Left ventricle myocardium inferior (tissue), 1 donor: ENCODE data around the gene ZNF691. TPM values are rescaled to one million over a fixed set of nuclear protein-coding genes. Genes with fewer than 3 reads are reported as not detected.
"Not testable (repeated sequence)": the region's sequence is repeated elsewhere in the genome, so short reads cannot be mapped to it uniquely, and the experiment has no call there.

Experiments used
- DNase-seq: peaks from one replicate; pipeline ENCODE4 v3.0.0-alpha.2; 2020
- H3K27ac ChIP-seq: fragments of 200-600 bp; replicated peaks from 2 replicates; pipeline ENCODE4 v1.8.0; 2021
- H3K27me3 ChIP-seq: fragments of 200-600 bp; 2 replicates; pipeline ENCODE4 v1.8.0; 2021; ENCODE audit warnings: low read depth
- H3K36me3 ChIP-seq: fragments of 200-600 bp; 2 replicates; pipeline ENCODE4 v1.8.0; 2021
- H3K4me1 ChIP-seq: fragments of 200-600 bp; 2 replicates; pipeline ENCODE4 v1.8.0; 2021
- H3K4me3 ChIP-seq: fragments of 200-600 bp; 2 replicates; pipeline ENCODE4 v1.8.0; 2021; ENCODE audit warnings: mild to moderate bottlenecking, moderate library complexity
- H3K9me3 ChIP-seq: fragments of 200-600 bp; replicated peaks from 2 replicates; pipeline ENCODE4 v1.8.0; 2021
- CTCF ChIP-seq: fragments of 200-600 bp; IDR thresholded peaks from 2 replicates; pipeline ENCODE4 v1.8.0; 2021; ENCODE audit warnings: antibody characterized with exemption, mild to moderate bottlenecking, borderline replicate concordance
- intact Hi-C: fragments of 100-400 bp; cut with micrococcal nuclease; formaldehyde crosslinking; loops from one replicate; pipeline ENCODE4 v1.11.0; 2022
- total RNA-seq: library from RNA; stranded (reverse); fragmentation: NEBNext Ultra II Directional; extraction: Animal tissue kit (Norgen Biotek cat#: 25700); gene quantifications from one replicate; pipeline ENCODE4 v1.2.1, GENCODE V29; 2021
- donor health status: DM: no; HTN: yes; CAD: no; lungs with severe emphysema.

Gene ZNF691
- total RNA-seq, 1 donor from 2014 or later = 8.9 TPM

- intact Hi-C loops = no loop called here
- DNase-seq = no peak
- H3K27ac ChIP-seq = no peak overlapping the region
These were observed 39.8 kb upstream of the ZNF691 start for GRCh38 chr1:42806593-42806992.

GRCh38 chr1:42807056-42807668, 39.3 kb upstream of the ZNF691 start:
- Histone ChIP-seq H3K27ac (no peak overlapping the region), H3K4me3 (no peak overlapping the region), H3K9me3 (no peaks in the 10 kb centered on the region), H3K36me3 (peaks cover 13% of the 10 kb centered on the region), H3K4me1 (peaks cover 6% of the 10 kb centered on the region), H3K27me3 (no peaks in the 10 kb centered on the region)
- intact Hi-C loops = no loop called here
- no peak for TF ChIP-seq CTCF
- DNase-seq = no peak

More at GRCh38 chr1:42806593-42806992, 39.8 kb upstream of the ZNF691 start:
- no peaks in the 10 kb centered on the region for H3K9me3 ChIP-seq
- peaks cover 6% of the 10 kb centered on the region for H3K4me1 ChIP-seq
- TF ChIP-seq CTCF = no peak
- H3K36me3 ChIP-seq = peaks cover 13% of the 10 kb centered on the region
- no peak overlapping the region for H3K4me3 ChIP-seq
- H3K27me3 ChIP-seq = no peaks in the 10 kb centered on the region

- intact Hi-C loops, H3K9me3 ChIP-seq, DNase-seq, H3K36me3 ChIP-seq, H3K27ac ChIP-seq, H3K27me3 ChIP-seq, H3K4me3 ChIP-seq: not testable (repeated sequence)
- H3K4me1 ChIP-seq = peaks cover 25% of the 10 kb centered on the region
These were observed 31.6 kb upstream of the ZNF691 start for GRCh38 chr1:42814815-42815214.

- Histone ChIP-seq H3K27ac (peak overlapping the region; percentile 100), H3K9me3 (no peaks in the 10 kb centered on the region), H3K4me1 (peaks cover 25% of the 10 kb centered on the region), H3K27me3 (no peaks in the 10 kb centered on the region), H3K4me3 (peak overlapping the region; percentile 71), H3K36me3 (peaks cover 8% of the 10 kb centered on the region)
- intact Hi-C loops = no loop called here
- no peak for TF ChIP-seq CTCF
- no peak for DNase-seq
These were observed 30.4 kb upstream of the ZNF691 start for GRCh38 chr1:42815941-42816584.

GRCh38 chr1:42816585-42817439, 29.6 kb upstream of the ZNF691 start, which contains the start of the genes ERMAP and SVBP:
Gene ERMAP (plus strand): TSS chr1:42817122. CDS start chr1:42830449, 13,327 bp downstream.
Gene SVBP (minus strand): TSS chr1:42817397. CDS start chr1:42816544, 853 bp downstream.
- Histone ChIP-seq H3K9me3 (no peaks in the 10 kb centered on the region), H3K27ac (peak within 1 kb of the TSS; percentile 100), H3K4me1 (peaks cover 25% of the 10 kb centered on the region), H3K4me3 (peak within 1 kb of the TSS; percentile 71), H3K36me3 (peaks cover 8% of the 10 kb centered on the region), H3K27me3 (no peaks in the 10 kb centered on the region)
- DNase-seq = peak; percentile 94
- no peak for TF ChIP-seq CTCF
- intact Hi-C loops = no loop called here
